ENCODE measurements around the gene GNAZ. TPM values are rescaled to one million over a fixed set of nuclear protein-coding genes. Genes with fewer than 3 reads are reported as not detected.

Gene GNAZ
- total and polyA plus RNA-seq, 2 of the 8 experiments (the other 6 are each of a cell fraction or from before 2014, with no cell fraction given): 6.6 to 9.6 TPM

DNA sequence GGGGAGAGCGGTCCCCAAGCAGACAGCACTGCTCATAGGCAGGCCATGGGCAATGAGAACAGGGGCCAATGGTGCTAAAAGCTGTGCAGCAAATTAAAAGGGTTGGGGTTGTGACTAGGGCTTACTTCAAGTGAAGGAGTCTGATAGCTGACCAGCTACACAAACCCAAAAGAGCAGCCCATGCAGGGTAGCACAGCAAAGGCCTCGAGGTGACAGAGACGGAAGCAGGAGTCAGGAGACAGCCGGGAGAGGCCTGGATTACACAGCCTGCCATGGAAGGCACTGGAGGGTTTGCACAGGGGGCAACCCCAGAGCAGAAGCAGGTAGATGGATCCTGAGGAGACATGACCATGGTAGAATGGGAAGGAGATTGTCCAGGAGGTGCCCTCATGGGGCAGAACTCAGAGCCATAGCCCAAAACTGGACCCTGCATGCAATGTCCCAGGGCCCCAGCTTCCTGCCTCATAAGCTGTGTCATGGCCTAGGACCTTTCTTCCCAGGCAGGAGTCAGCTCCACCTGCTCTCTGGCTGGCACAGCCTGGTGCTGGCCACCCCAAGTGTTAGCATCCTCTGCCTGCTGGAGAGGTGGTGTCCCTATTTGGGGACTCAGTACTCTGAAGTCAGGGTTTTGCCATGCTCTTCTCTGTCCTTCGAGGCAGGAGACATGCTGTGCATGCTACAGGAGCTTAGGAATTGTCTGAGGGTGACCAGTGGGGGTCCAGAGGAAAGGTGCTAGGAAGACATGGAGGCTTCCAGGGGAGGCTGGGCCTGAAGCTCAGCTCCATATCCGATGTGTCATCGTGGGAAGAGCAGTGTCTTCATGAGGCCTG, 38.1 kb downstream of the GNAZ start:
- FAIRE-seq: no peak
- no peaks in the 10 kb centered on the region for H3K9me3 ChIP-seq (ENCODE audit: insufficient read depth in 2 of 2, low read depth in 1 of 2, low read length in 1 of 2)
- CTCF ChIA-PET (ENCODE audit: partially characterized antibody): interaction anchor here (0.8 to 3.9 kb wide), 12 partner anchors 8 to 646 kb away, joined by 3 to 32 read pairs (median 3); partner anchors contain the start of gene GNAZ
- H4K5ac ChIP-seq (ENCODE audit: insufficient read length, low read depth, low read length): no peak overlapping the region
- H3K56ac ChIP-seq (replicated peaks; ENCODE audit: insufficient read length, low read depth, low read length): no peak overlapping the region
- no peak overlapping the region for H2BK120ac ChIP-seq (replicated peaks; ENCODE audit: low read depth, low read length)
- no peak overlapping the region for H3K23ac ChIP-seq (ENCODE audit: insufficient read length)
- H2BK15ac ChIP-seq (ENCODE audit: low read length): no peak overlapping the region
- 94% methylated on average over 7 of the region's 7 CpGs; no CpG with 5 or more reads in 1 of the 2 experiments for WGBS, 2 experiments (ENCODE audit: extremely low coverage in 1 of 2, insufficient coverage in 1 of 2, insufficient read length in 1 of 2, insufficient replicate concordance in 2 of 2, low coverage in 1 of 2, low lambda C conversion rate in 2 of 2, missing lambda C conversion rate in 1 of 2)
- no peak overlapping the region for H4K8ac ChIP-seq (ENCODE audit: extremely low read depth, insufficient read depth, low read length)
- H2AK5ac ChIP-seq (ENCODE audit: low read depth, low read length): no peak overlapping the region
- H3K79me1 ChIP-seq (ENCODE audit: low read depth, low read length): no peaks in the 10 kb centered on the region
- H2BK12ac ChIP-seq (ENCODE audit: low read depth, low read length): no peak overlapping the region
- H4K91ac ChIP-seq (replicated peaks; ENCODE audit: insufficient read length, low read length): no peak overlapping the region
- no peaks in the 10 kb centered on the region; a peak in 1 of 7 replicates for H3K4me1 ChIP-seq (replicated peaks in 1 of 4; ENCODE audit: control insufficient read depth in 3 of 4, insufficient read depth in 4 of 4, low read length in 3 of 4)
- H3K9ac ChIP-seq (replicated peaks in 1 of 4; ENCODE audit: extremely low read depth in 1 of 4, low read depth in 3 of 4, low read length in 3 of 4): no peak overlapping the region; a peak in 1 of 7 replicates
- H3K27ac ChIP-seq (ENCODE audit: low read depth, low read length): no peak overlapping the region
- no peaks in the 10 kb centered on the region; a peak in 3 of 7 replicates for H3K27me3 ChIP-seq (replicated peaks in 1 of 4; ENCODE audit: control insufficient read depth in 3 of 4, extremely low read depth in 1 of 4, insufficient read depth in 3 of 4, low read length in 3 of 4)
- no peak for DNase-seq (ENCODE audit: low read depth in 1 of 2, low spot score in 2 of 2)
- H3K14ac ChIP-seq (ENCODE audit: insufficient read length): no peak overlapping the region
- POLR2A ChIA-PET (ENCODE audit: partially characterized antibody): no interaction called here
- no peak overlapping the region for H3K4ac ChIP-seq (replicated peaks; ENCODE audit: insufficient read length, low read depth, low read length)
- H3K79me2 ChIP-seq (ENCODE audit: control insufficient read depth in 1 of 2, insufficient read depth in 2 of 2, low read length in 2 of 2): no peaks in the 10 kb centered on the region
- no peak overlapping the region for H3K4me2 ChIP-seq (ENCODE audit: insufficient read depth in 1 of 2, low read depth in 2 of 2, low read length in 2 of 2)
- H2AFZ ChIP-seq (ENCODE audit: low read length): no peak overlapping the region
- H4K20me1 ChIP-seq (replicated peaks in 1 of 2; ENCODE audit: control insufficient read depth in 1 of 2, insufficient read depth in 2 of 2, low read length in 2 of 2): peaks cover 3 to 20% of the 10 kb centered on the region in 2 experiments
- H3K36me3 ChIP-seq (ENCODE audit: control insufficient read depth in 2 of 4, insufficient read depth in 4 of 4, low read length in 3 of 4): no peaks in the 10 kb centered on the region
- no peak overlapping the region for H3K18ac ChIP-seq (ENCODE audit: extremely low read depth, low read length)
- no peak overlapping the region for H3K4me3 ChIP-seq (ENCODE audit: extremely low read depth in 1 of 4, insufficient read depth in 2 of 4, low read depth in 3 of 4, low read length in 4 of 4)
- H2BK20ac ChIP-seq (ENCODE audit: low read length): no peak overlapping the region
- H2BK5ac ChIP-seq (ENCODE audit: low read depth, low read length): no peak overlapping the region
- H3K23me2 ChIP-seq (ENCODE audit: low read depth, low read length): no peaks in the 10 kb centered on the region
- no peak for TF ChIP-seq SIX5 (IDR thresholded peaks at IDR 0.05; ENCODE audit: low read depth, low read length)
- TF ChIP-seq GABPA (IDR thresholded peaks at IDR 0.05; ENCODE audit: borderline replicate concordance, insufficient read depth, low read length): no peak
- TF ChIP-seq JUND (IDR thresholded peaks at IDR 0.05; ENCODE audit: low read length): no peak
- no peak for TF ChIP-seq CHD1 (IDR thresholded peaks at IDR 0.05; ENCODE audit: low read depth, low read length)
- no peak for TF ChIP-seq SIRT6 (IDR thresholded peaks at IDR 0.05; ENCODE audit: low read length)
- TF ChIP-seq NANOG (IDR thresholded peaks at IDR 0.05; ENCODE audit: insufficient read depth, low read depth, low read length, poor library complexity, severe bottlenecking): no peak
- TF ChIP-seq KDM1A (IDR thresholded peaks at IDR 0.05; ENCODE audit: borderline replicate concordance, low read length): no peak
- TF ChIP-seq SIN3A (conservative IDR thresholded peaks at IDR 0.05 in 1 of 2, IDR thresholded peaks at IDR 0.05 in 1 of 2; ENCODE audit: low read depth in 1 of 2, low read length in 2 of 2): no peak
- no peak for TF ChIP-seq KDM4A (IDR thresholded peaks at IDR 0.05; ENCODE audit: low read depth, low read length, severe bottlenecking)
- no peak for TF ChIP-seq SP2 (IDR thresholded peaks at IDR 0.05; ENCODE audit: low read length)
- no peak for TF ChIP-seq PHF8 (conservative IDR thresholded peaks at IDR 0.05; ENCODE audit: low read depth, low read length)
